GM12878 (cell line): ENCODE results near the gene PHF20. TPM values are rescaled to one million over a fixed set of nuclear protein-coding genes. Genes with fewer than 3 reads are reported as not detected.

Source experiments
- ATAC-seq: fragments of 200-7000 bp; cut with Tn5 transposase; 3 replicates; pipeline ENCODE4 v1.9.1; 2020; ENCODE audit warnings: mild to moderate bottlenecking, moderate library complexity
- BruUV-seq: library from RNA; stranded (reverse); fragments of 400-500 nt; replicated peaks from 2 replicates; lab custom pipeline; 2021; lab: Mats Ljungman, UMichigan
- CTCF ChIA-PET: fragments of 300-600 bp; sonication (Branson Sonifier 250); formaldehyde crosslinking; extraction: SDS; loops from one replicate; lab custom pipeline; 2021; ENCODE audit warnings: inconsistent platforms; lab: Yijun Ruan, JAX
- POLR2A ChIA-PET: fragments of 350-600 bp; formaldehyde crosslinking; extraction: SDS; loops from one replicate; lab custom pipeline; 2021; ENCODE audit warnings: inconsistent platforms; lab: Charles Lee
- RAD21 ChIA-PET: fragments of 300-600 bp; sonication (Branson Sonifier 250); formaldehyde crosslinking; loops from one replicate; lab custom pipeline; 2023; ENCODE audit warnings: antibody characterized with exemption; ENCODE audit not compliant: unreplicated experiment; lab: Charles Lee
- SMC1A ChIA-PET: fragments of 300-600 bp; sonication (Branson Sonifier 250); formaldehyde crosslinking; loops from one replicate; lab custom pipeline; 2023; ENCODE audit not compliant: unreplicated experiment, uncharacterized antibody; lab: Charles Lee
- DNase-seq: peaks from one replicate; pipeline ENCODE4 v3.0.0-alpha.2; 2011; ENCODE audit warnings: low read depth, low spot score
- FAIRE-seq: peaks from 3 replicates; lab custom pipeline; 2011; peaks lifted over from hg19 to GRCh38; lab: Jason Lieb, UNC
- H2AFZ ChIP-seq: 2 replicates; pipeline ENCODE4 v1.6.0; 2011; ENCODE audit warnings: low read depth, low read length, control low read depth; ENCODE audit not compliant: control insufficient read depth
- H3K27ac ChIP-seq: 2 replicates; pipeline ENCODE4 v1.5.1; 2011; ENCODE audit warnings: control low read depth; ENCODE audit not compliant: control insufficient read depth, insufficient read depth
- H3K27me3 ChIP-seq, 2 experiments: replicated peaks in 1 of 2; 2 replicates each; pipeline versions ENCODE4 v1.6.0 to v1.6.1; 2011; ENCODE audit warnings: low read length in 1 of 2; ENCODE audit not compliant: control insufficient read depth in 2 of 2, insufficient read depth in 2 of 2
- H3K36me3 ChIP-seq, 2 experiments: 2 replicates each; pipeline ENCODE4 v1.5.1; 2011; ENCODE audit warnings: low read length in 1 of 2; ENCODE audit not compliant: control insufficient read depth in 2 of 2, insufficient read depth in 2 of 2
- H3K4me1 ChIP-seq: 2 replicates; pipeline ENCODE4 v1.6.1; 2011; ENCODE audit warnings: mild to moderate bottlenecking, low read length, moderate library complexity, mixed read lengths; ENCODE audit not compliant: control insufficient read depth, insufficient read depth
- H3K4me2 ChIP-seq: 2 replicates; pipeline ENCODE4 v1.6.0; 2011; ENCODE audit warnings: control low read depth; ENCODE audit not compliant: control insufficient read depth, insufficient read depth
- H3K4me3 ChIP-seq: fragments of 200-600 bp; sonication (generic); 2 replicates; pipeline ENCODE4 v1.5.1; 2016
- H3K79me2 ChIP-seq: 2 replicates; pipeline ENCODE4 v1.6.0; 2011; ENCODE audit warnings: low read length; ENCODE audit not compliant: control insufficient read depth, insufficient read depth
- H3K9ac ChIP-seq: 2 replicates; pipeline ENCODE4 v1.8.0; 2011; ENCODE audit warnings: low read length, control low read depth, mixed read lengths; ENCODE audit not compliant: control insufficient read depth, insufficient read depth
- H3K9me3 ChIP-seq: replicated peaks from 3 replicates; pipeline ENCODE4 v1.5.1; 2011; ENCODE audit warnings: mild to moderate bottlenecking, low read length; ENCODE audit not compliant: control insufficient read depth, insufficient read depth
- H4K20me1 ChIP-seq: 2 replicates; pipeline ENCODE4 v1.6.0; 2011; ENCODE audit not compliant: control insufficient read depth, insufficient read depth
- BHLHE40 ChIP-seq, 2 experiments: fragments of 450-650 bp in 1 of 2; IDR thresholded peaks; 2 replicates each; pipeline ENCODE4 v1.6.1; 2011 to 2017; ENCODE audit warnings: low read depth in 2 of 2, borderline replicate concordance in 1 of 2, improper control_type of control experiment in 1 of 2, low read length in 1 of 2, mild to moderate bottlenecking in 1 of 2
- CBX5 ChIP-seq: sonication (generic); IDR thresholded peaks from 2 replicates; pipeline ENCODE4 v1.6.1; 2016; ENCODE audit warnings: low read depth, moderate library complexity, mild to moderate bottlenecking, inconsistent platforms
- EP300 ChIP-seq, 2 experiments: fragments of 150-350 bp in 1 of 2; IDR thresholded peaks; 2 replicates each; pipeline ENCODE4 v1.6.1; 2011 to 2012; ENCODE audit warnings: low read depth in 2 of 2, low read length in 2 of 2, borderline replicate concordance in 1 of 2, improper control_type of control experiment in 1 of 2, inconsistent platforms in 1 of 2; ENCODE audit not compliant: control insufficient read depth in 1 of 2
- FOS ChIP-seq: IDR thresholded peaks from 3 replicates; pipeline ENCODE4 v1.6.1; 2011; ENCODE audit warnings: borderline replicate concordance; ENCODE audit not compliant: insufficient read length; ENCODE audit errors: extremely low read depth
- FOXK2 ChIP-seq: fragments of 450-650 bp; IDR thresholded peaks from 2 replicates; pipeline ENCODE4 v1.6.1; 2017; ENCODE audit warnings: mild to moderate bottlenecking, moderate library complexity
- GABPA ChIP-seq: IDR thresholded peaks from 2 replicates; pipeline ENCODE4 v1.6.1; 2014; ENCODE audit warnings: antibody characterized with exemption, low read depth, mild to moderate bottlenecking, inconsistent platforms
- GATAD2B ChIP-seq: fragments of 450-650 bp; conservative IDR thresholded peaks from 2 replicates; pipeline ENCODE4 v1.6.1; 2017; ENCODE audit warnings: low read depth, mild to moderate bottlenecking, moderate library complexity
- MYC ChIP-seq: IDR thresholded peaks from 2 replicates; pipeline ENCODE4 v1.6.1; 2011; ENCODE audit warnings: mild to moderate bottlenecking, low read length, moderate library complexity, inconsistent platforms; ENCODE audit not compliant: insufficient read depth, insufficient replicate concordance, insufficient read length, severe bottlenecking
- SIN3A ChIP-seq: IDR thresholded peaks from 2 replicates; pipeline ENCODE4 v1.6.1; 2012; ENCODE audit warnings: low read depth, low read length, improper control_type of control experiment
- SIX5 ChIP-seq: IDR thresholded peaks from 2 replicates; pipeline ENCODE4 v1.6.1; 2011; ENCODE audit warnings: mild to moderate bottlenecking, low read depth, low read length, moderate library complexity; ENCODE audit not compliant: severe bottlenecking
- SREBF2 ChIP-seq: IDR thresholded peaks from 2 replicates; pipeline ENCODE4 v1.6.1; 2012; ENCODE audit warnings: mild to moderate bottlenecking, low read length
- TBL1XR1 ChIP-seq: IDR thresholded peaks from 2 replicates; pipeline ENCODE4 v1.6.1; 2012; ENCODE audit warnings: low read depth, low read length, improper control_type of control experiment
- WRNIP1 ChIP-seq: IDR thresholded peaks from 2 replicates; pipeline ENCODE4 v1.6.1; 2011; ENCODE audit warnings: low read depth, low read length, improper control_type of control experiment, borderline replicate concordance
- ZNF217 ChIP-seq: fragments of 450-650 bp; IDR thresholded peaks from 2 replicates; pipeline ENCODE4 v1.6.1; 2017; ENCODE audit warnings: antibody characterized with exemption, mild to moderate bottlenecking
- ZNF274 ChIP-seq: IDR thresholded peaks from one replicate; pipeline ENCODE4 v1.8.0; 2011; ENCODE audit not compliant: insufficient read length, insufficient read depth
- WGBS: methylation state at CpG from one replicate; pipeline ENCODE4 v1.1.6; 2016; ENCODE audit warnings: low lambda C conversion rate; ENCODE audit not compliant: insufficient replicate concordance, insufficient coverage; ENCODE audit errors: missing lambda C conversion rate; 5-methylcytosine and 5-hydroxymethylcytosine counted together
- in situ Hi-C: fragments of 300-500 bp; cut with MboI; formaldehyde crosslinking; loops from 9 replicates; pipeline ENCODE4 v1.14.3; 2018; ENCODE audit warnings: mixed read lengths
- intact Hi-C: fragments of 100-400 bp; cut with micrococcal nuclease; formaldehyde crosslinking; loops from one replicate; pipeline ENCODE4 v1.14.2; 2022; ENCODE audit not compliant: unreplicated experiment
- polyA plus RNA-seq, 11 experiments: library from polyadenylated mRNA; depleted of rRNA in 4 of 11; unstranded in 6 of 11; stranded (reverse) in 5 of 11; fragments of >200 nt; fragmentation: Nextera tagmentation in 4 of 11; fragmentation: Illumina TruSeq in 1 of 11; extraction: Ambion mirVana in 4 of 11; extraction: Trizol in 1 of 11; gene quantifications; 1 replicate in 1 of 11; 2 replicates in 10 of 11; pipeline versions ENCODE4 v1.2.1 to v1.2.3, GENCODE V29; 2011 to 2016; ENCODE audit warnings: inconsistent platforms in 2 of 11, missing spikeins in 2 of 11, low read depth in 1 of 11
- total RNA-seq, 4 experiments: library from RNA; depleted of rRNA in 3 of 4; stranded (reverse); fragments of >200 nt in 3 of 4; fragmentation: Illumina TruSeq in 1 of 4; extraction: Trizol in 1 of 4; gene quantifications; 2 replicates each; pipeline versions ENCODE4 v1.2.1 to v1.2.3, GENCODE V29; 2013 to 2021
- TF ChIP-seq, protein P1 (sequence below): fragments of 450-650 bp; IDR thresholded peaks from 2 replicates; pipeline ENCODE4 v1.6.1; 2017; ENCODE audit warnings: mild to moderate bottlenecking, low read depth, inconsistent platforms; ENCODE audit not compliant: poor library complexity, severe bottlenecking
- TF ChIP-seq, protein P2 (sequence below): IDR thresholded peaks from 2 replicates; pipeline ENCODE4 v1.6.1; 2011; ENCODE audit warnings: low read depth, mild to moderate bottlenecking, low read length, moderate library complexity, borderline replicate concordance; ENCODE audit errors: extremely low read depth
- TF ChIP-seq, protein P3 (sequence below): IDR thresholded peaks from 2 replicates; pipeline ENCODE4 v1.6.1; 2011; ENCODE audit warnings: borderline replicate concordance, low read depth, mild to moderate bottlenecking, moderate library complexity, mixed read lengths, low read length; ENCODE audit not compliant: insufficient read depth; ENCODE audit errors: extremely low read length

The PHF20 gene
- total and polyA plus RNA-seq, 10 of the 15 experiments (the other 5 are each of a cell fraction or from before 2014, with no cell fraction given), result 31.6 to 91.2 (median 46.8) TPM

DNA sequence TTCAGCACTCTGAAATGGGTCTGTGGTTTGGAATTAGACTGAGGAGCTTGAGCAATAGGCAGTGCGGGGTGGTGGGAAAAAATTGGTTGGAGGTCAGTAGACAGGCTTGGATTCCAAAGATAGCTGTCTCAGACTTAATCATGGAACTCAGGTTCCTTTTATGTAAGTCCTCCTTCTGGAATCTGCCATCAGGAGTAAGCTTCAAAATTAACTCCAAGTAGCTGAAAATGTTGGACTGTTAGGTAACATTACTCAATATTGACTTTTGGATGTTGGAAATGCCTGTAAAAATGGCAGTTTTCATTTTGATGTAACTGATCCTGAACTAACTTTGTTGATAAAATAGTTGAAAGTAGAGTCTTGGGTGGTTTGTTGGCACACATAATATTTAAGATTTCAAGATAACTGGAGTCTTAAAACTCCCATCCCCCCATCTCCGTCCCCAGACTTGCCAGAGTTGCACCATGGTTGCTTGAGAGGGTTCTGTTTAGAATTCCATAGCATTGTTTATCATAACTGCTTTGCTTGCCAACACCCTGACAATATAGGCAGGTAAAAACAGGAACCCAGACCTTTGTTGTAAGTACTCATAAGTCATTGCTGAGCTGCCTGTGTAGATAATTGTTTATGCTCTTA, 83.0 kb downstream of the PHF20 start:
- FAIRE-seq, result no peak
- H3K79me2 ChIP-seq, result no peaks in the 10 kb centered on the region
- POLR2A ChIA-PET, result no interaction called here
- RAD21 ChIA-PET, result no interaction called here
- no peak overlapping the region for H3K27ac ChIP-seq
- no peak overlapping the region for H3K4me3 ChIP-seq
- H3K4me2 ChIP-seq, result no peak overlapping the region
- in situ Hi-C loops, result no loop called here
- H4K20me1 ChIP-seq, result no peaks in the 10 kb centered on the region
- TF ChIP-seq FOXK2 (no peak), SIX5 (no peak), BHLHE40 (IDR thresholded peaks at IDR 0.05; ENCODE audit: borderline replicate concordance in 1 of 2, low read depth in 2 of 2, low read length in 1 of 2) (no peak), ZNF274 (no peak), MYC (no peak), GABPA (no peak), SIN3A (no peak), TBL1XR1 (no peak), SREBF2 (no peak), FOS (no peak), WRNIP1 (no peak), EP300 (IDR thresholded peaks at IDR 0.05; ENCODE audit: borderline replicate concordance in 1 of 2, control insufficient read depth in 1 of 2, low read depth in 2 of 2, low read length in 2 of 2) (no peak), GATAD2B (no peak), CBX5 (no peak), ZNF217 (no peak)
- TF ChIP-seq, protein P1, sequence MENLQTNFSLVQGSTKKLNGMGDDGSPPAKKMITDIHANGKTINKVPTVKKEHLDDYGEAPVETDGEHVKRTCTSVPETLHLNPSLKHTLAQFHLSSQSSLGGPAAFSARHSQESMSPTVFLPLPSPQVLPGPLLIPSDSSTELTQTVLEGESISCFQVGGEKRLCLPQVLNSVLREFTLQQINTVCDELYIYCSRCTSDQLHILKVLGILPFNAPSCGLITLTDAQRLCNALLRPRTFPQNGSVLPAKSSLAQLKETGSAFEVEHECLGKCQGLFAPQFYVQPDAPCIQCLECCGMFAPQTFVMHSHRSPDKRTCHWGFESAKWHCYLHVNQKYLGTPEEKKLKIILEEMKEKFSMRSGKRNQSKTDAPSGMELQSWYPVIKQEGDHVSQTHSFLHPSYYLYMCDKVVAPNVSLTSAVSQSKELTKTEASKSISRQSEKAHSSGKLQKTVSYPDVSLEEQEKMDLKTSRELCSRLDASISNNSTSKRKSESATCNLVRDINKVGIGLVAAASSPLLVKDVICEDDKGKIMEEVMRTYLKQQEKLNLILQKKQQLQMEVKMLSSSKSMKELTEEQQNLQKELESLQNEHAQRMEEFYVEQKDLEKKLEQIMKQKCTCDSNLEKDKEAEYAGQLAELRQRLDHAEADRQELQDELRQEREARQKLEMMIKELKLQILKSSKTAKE, result no peak
- TF ChIP-seq, protein P2, sequence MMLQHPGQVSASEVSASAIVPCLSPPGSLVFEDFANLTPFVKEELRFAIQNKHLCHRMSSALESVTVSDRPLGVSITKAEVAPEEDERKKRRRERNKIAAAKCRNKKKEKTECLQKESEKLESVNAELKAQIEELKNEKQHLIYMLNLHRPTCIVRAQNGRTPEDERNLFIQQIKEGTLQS, result no peak
- TF ChIP-seq, protein P3, sequence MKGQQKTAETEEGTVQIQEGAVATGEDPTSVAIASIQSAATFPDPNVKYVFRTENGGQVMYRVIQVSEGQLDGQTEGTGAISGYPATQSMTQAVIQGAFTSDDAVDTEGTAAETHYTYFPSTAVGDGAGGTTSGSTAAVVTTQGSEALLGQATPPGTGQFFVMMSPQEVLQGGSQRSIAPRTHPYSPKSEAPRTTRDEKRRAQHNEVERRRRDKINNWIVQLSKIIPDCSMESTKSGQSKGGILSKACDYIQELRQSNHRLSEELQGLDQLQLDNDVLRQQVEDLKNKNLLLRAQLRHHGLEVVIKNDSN, result no peak
- SMC1A ChIA-PET, result interaction anchor here (1.2 kb wide), 1 partner anchor 12 kb away, joined by 4 read pairs; no protein-coding TSS in a partner anchor
- H2AFZ ChIP-seq, result no peak overlapping the region
- CTCF ChIA-PET, result interaction anchor here (0.7 kb wide), 1 partner anchor 113 kb away, joined by 3 read pairs; the partner anchor contains the start of gene RBM39
- intact Hi-C loops, result no loop called here
- H3K9ac ChIP-seq, result no peak overlapping the region
- H3K4me1 ChIP-seq, result no peaks in the 10 kb centered on the region
- DNase-seq, result no peak
- H3K36me3 ChIP-seq, result peaks cover 6 to 13% of the 10 kb centered on the region in 2 experiments; a peak in 3 of 4 replicates
- no peak for ATAC-seq
- BruUV-seq, result no TSS peak
- H3K27me3 ChIP-seq, result no peaks in the 10 kb centered on the region
- WGBS, result 100% methylated on average over 2 of the region's 2 CpGs
- no peaks in the 10 kb centered on the region for H3K9me3 ChIP-seq
